ENCODE results near the gene LY6G5C. TPM values are rescaled to one million over a fixed set of nuclear protein-coding genes. Genes with fewer than 3 reads are reported as not detected.

The LY6G5C gene
- total and polyA plus RNA-seq, 2 of the 13 experiments (the other 11 are each of a cell fraction or from before 2014, with no cell fraction given): 0.33 to 0.55 TPM

- TF ChIP-seq CTCF (CRISPR knock-in tag; IDR thresholded peaks at IDR 0.05): peak; percentile 46
- peak; percentile 76 for TF ChIP-seq RFXAP (CRISPR knock-in tag; IDR thresholded peaks at IDR 0.05; ENCODE audit: borderline replicate concordance)
- no peak; the same call in 1 of the 2 replicates for TF ChIP-seq SSRP1 (CRISPR knock-in tag; IDR thresholded peaks at IDR 0.05)
- no peak for TF ChIP-seq RBAK (CRISPR knock-in tag; IDR thresholded peaks at IDR 0.05)
- TF ChIP-seq NR2F1 (CRISPR knock-in tag; IDR thresholded peaks at IDR 0.05): peak; percentile 44 to 87; a peak in 3 of 4 replicates
- peak; percentile 7; the same call in 1 of the 2 replicates for TF ChIP-seq ZFY (CRISPR knock-in tag; IDR thresholded peaks at IDR 0.05)
- no peak for TF ChIP-seq ATF3 (CRISPR knock-in tag; IDR thresholded peaks at IDR 0.05)
- 0 out of 2 replicates have a peak, but pooled peaks have one; percentile 6 for TF ChIP-seq POLR2G (IDR thresholded peaks at IDR 0.05; ENCODE audit: low read depth, low read length)
- no peak for TF ChIP-seq TFDP2 (CRISPR knock-in tag; IDR thresholded peaks at IDR 0.05)
- no peak for TF ChIP-seq ZSCAN21 (CRISPR knock-in tag; IDR thresholded peaks at IDR 0.05; ENCODE audit: borderline replicate concordance)
- TF ChIP-seq ZBED4 (CRISPR knock-in tag; IDR thresholded peaks at IDR 0.05; ENCODE audit: borderline replicate concordance): no peak
- TF ChIP-seq RXRB (CRISPR knock-in tag; IDR thresholded peaks at IDR 0.05; ENCODE audit: borderline replicate concordance): 0 out of 2 replicates have a peak, but pooled peaks have one; percentile 12
- 0 out of 2 replicates have a peak, but pooled peaks have one; percentile 3 for TF ChIP-seq ZNF850 (CRISPR knock-in tag; conservative IDR thresholded peaks at IDR 0.05)
- peak; percentile 5 for TF ChIP-seq PHF5A (CRISPR knock-in tag; IDR thresholded peaks at IDR 0.05; ENCODE audit: low read depth, unreplicated experiment)
- no peak for TF ChIP-seq RCOR2 (CRISPR knock-in tag; IDR thresholded peaks at IDR 0.05)
- no peak for TF ChIP-seq EHMT2 (IDR thresholded peaks at IDR 0.05; ENCODE audit: borderline replicate concordance, low read depth, low read length)
Measured at GRCh38 chr6:31663961-31664789, 16.7 kb downstream of the LY6G5C start (continued).
